C1 segment of cervical spinal cord (tissue), 14 donors: ENCODE results near the gene LURAP1L.
"Not testable (repeated sequence)": the region's sequence is repeated elsewhere in the genome, so short reads cannot be mapped to it uniquely, and the experiment has no call there.

Experiments
- DNase-seq, 14 donors: peaks; one replicate each; lab custom pipeline; 2025; lab: John Stamatoyannopoulos, UW

Gene LURAP1L

DNA sequence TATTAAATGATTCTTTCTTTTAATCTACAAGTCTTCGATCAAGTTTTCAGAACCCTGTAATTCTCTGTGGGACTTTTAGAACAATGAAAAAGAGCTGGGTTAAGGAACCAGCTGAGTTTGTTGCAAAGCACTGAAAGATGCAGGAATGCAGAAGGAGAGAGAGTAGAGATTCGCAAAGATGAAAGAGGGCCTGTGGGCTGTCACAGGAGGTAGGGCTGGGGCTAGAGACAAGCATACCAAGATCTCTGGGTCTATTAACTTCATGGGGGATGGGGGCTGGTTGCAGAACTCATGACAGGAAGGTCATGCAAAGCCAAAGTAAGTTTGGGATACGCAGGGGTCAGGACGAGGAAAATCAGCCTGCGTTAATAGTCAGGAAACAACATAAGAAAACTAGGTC is 81.8 kb downstream of the LURAP1L start:
- DNase-seq: no peak

GRCh38 chr9:12859704-12860251 is 85.0 kb downstream of the LURAP1L start:
- DNase-seq: no peak

DNA sequence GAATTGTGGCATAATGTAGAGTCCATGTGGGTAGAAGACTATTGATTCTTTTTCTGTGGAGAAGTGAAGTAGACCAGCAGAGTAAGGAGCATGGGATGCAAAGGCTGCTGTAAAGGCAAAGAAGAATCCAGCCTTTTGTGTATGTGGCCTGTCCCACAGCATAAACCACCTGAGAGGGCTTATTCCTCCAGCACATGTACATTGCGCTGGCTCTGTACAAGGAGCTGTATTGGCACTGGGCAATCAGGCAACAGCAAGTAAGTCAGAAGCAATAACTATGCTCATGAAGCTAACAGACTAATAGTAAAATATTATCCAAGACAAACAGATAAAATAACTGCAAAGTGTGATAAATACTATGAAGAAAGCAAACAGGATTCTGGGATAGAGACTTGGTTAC is 86.2 kb downstream of the LURAP1L start:
- DNase-seq: no peak

DNA sequence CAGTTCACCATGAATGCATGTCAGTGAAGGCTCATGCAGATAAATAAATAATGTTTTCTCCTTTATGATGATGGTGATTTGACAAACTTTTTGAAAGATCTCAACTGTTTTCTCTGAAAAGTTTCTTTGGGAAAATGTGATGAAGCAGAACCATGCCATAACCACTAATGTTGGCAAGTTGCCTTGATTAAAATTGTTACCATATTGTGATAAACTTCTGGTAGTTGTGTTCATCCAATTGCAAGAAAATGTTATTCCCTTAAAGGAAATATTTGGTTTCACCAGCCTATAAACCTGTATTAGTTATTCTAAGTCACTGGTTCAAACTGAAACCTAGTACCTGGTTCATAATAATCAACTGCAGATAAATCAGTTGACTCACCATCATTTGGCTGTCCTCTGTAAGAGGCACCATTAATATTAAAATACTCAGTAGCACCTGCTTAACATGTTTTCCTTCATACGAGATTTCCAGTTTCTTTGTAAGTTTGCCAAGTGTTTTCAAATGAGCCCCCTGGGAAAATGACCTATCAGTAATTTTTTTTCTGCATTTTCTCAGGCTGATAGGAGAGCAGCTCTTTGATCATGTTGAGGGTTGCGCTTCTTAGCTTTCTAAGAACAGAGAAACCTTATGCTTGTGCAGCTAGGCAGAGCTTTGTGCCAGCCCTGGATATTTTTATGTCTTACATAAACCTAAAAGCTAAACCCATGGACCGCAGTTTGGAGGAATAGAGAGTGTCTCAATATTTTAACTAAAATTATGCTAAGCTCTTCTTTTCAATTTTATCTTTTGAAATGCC is 88.0 kb downstream of the LURAP1L start:
- no peak for DNase-seq

DNA sequence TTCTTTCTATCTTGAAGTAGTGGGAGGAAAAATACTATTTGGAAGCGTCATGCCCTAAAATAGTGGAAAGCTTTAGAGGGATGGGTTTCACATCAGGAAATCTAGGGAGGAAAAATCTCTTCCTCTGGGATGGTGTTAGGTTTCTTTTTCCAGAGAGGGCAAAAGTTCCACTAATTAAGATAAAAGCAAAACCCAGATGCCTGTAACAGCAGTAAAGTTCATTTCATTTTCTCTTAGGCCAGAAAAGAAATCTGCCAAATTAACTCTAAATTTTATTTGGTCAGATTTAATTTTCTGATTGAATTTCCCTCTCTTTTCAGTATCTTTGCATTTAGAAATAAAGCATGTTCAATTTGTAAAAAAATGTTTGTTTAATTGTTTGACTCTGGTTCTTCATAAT is 88.8 kb downstream of the LURAP1L start:
- DNase-seq: no peak

GRCh38 chr9:12865380-12865779 is 90.6 kb downstream of the LURAP1L start:
- not testable (repeated sequence) for DNase-seq
